ENCODE results near the gene DCC. TPM values are rescaled to one million over a fixed set of nuclear protein-coding genes. Genes with fewer than 3 reads are reported as not detected.

DCC gene
- total RNA-seq, 1 experiment from 2014 or later: not detected

- H3K9me3 Mint-ChIP-seq (ENCODE audit: unreplicated experiment): peaks cover 16% of the 10 kb centered on the region
These were observed 698.6 kb downstream of the DCC start for GRCh38 chr18:53038608-53039007.

GRCh38 chr18:53040286-53040685 is 700.3 kb downstream of the DCC start:
- DNase-seq (ENCODE audit: unreplicated experiment): no peak
- intact Hi-C loops (cut with micrococcal nuclease): no loop called here
- TF ChIP-seq CTCF (IDR thresholded peaks at IDR 0.05; ENCODE audit: unreplicated experiment): no peak
- Mint-ChIP-seq H3K9me3 (ENCODE audit: unreplicated experiment) (peaks cover 16% of the 10 kb centered on the region), H3K27me3 (ENCODE audit: insufficient read depth, unreplicated experiment) (no peaks in the 10 kb centered on the region), H3K36me3 (ENCODE audit: insufficient read depth, unreplicated experiment) (no peaks in the 10 kb centered on the region), H3K4me1 (ENCODE audit: insufficient read depth, unreplicated experiment) (no peaks in the 10 kb centered on the region), H3K27ac (ENCODE audit: low read depth, unreplicated experiment) (no peak overlapping the region), H3K4me3 (ENCODE audit: unreplicated experiment) (no peak overlapping the region)
- POLR2A ChIA-PET: no interaction called here
- CTCF ChIA-PET: interaction anchor here (0.7 kb wide), 1 partner anchor 14 kb away, joined by 3 read pairs; no protein-coding TSS in a partner anchor
- no TSS peak for BruUV-seq (replicated peaks)

More at GRCh38 chr18:53038608-53039007, 698.6 kb downstream of the DCC start:
- no peak for DNase-seq (ENCODE audit: unreplicated experiment)
- no peak for TF ChIP-seq CTCF (IDR thresholded peaks at IDR 0.05; ENCODE audit: unreplicated experiment)
- Mint-ChIP-seq H3K4me3 (ENCODE audit: unreplicated experiment) (no peak overlapping the region), H3K27me3 (ENCODE audit: insufficient read depth, unreplicated experiment) (no peaks in the 10 kb centered on the region), H3K4me1 (ENCODE audit: insufficient read depth, unreplicated experiment) (no peaks in the 10 kb centered on the region), H3K36me3 (ENCODE audit: insufficient read depth, unreplicated experiment) (no peaks in the 10 kb centered on the region), H3K27ac (ENCODE audit: low read depth, unreplicated experiment) (no peak overlapping the region)
- POLR2A ChIA-PET: interaction anchor here (1.3 kb wide), 1 partner anchor 11 kb away, joined by 3 read pairs; no protein-coding TSS in a partner anchor
- intact Hi-C loops (cut with micrococcal nuclease): no loop called here
- BruUV-seq (replicated peaks): no TSS peak
- CTCF ChIA-PET: no interaction called here

GRCh38 chr18:53056064-53056463 is 716.1 kb downstream of the DCC start:
- Mint-ChIP-seq H3K9me3 (ENCODE audit: unreplicated experiment) (peaks cover 38% of the 10 kb centered on the region), H3K27ac (ENCODE audit: low read depth, unreplicated experiment) (no peak overlapping the region), H3K4me1 (ENCODE audit: insufficient read depth, unreplicated experiment) (no peaks in the 10 kb centered on the region), H3K36me3 (ENCODE audit: insufficient read depth, unreplicated experiment) (no peaks in the 10 kb centered on the region), H3K4me3 (ENCODE audit: unreplicated experiment) (no peak overlapping the region), H3K27me3 (ENCODE audit: insufficient read depth, unreplicated experiment) (no peaks in the 10 kb centered on the region)
- intact Hi-C loops (cut with micrococcal nuclease): no loop called here
- BruUV-seq (replicated peaks): no TSS peak
- no peak for DNase-seq (ENCODE audit: unreplicated experiment)
- POLR2A ChIA-PET: no interaction called here
- CTCF ChIA-PET: no interaction called here
- TF ChIP-seq CTCF (IDR thresholded peaks at IDR 0.05; ENCODE audit: unreplicated experiment): no peak

- intact Hi-C loops (cut with micrococcal nuclease): no loop called here
- Mint-ChIP-seq H3K9me3 (ENCODE audit: unreplicated experiment) (peaks cover 23% of the 10 kb centered on the region), H3K4me1 (ENCODE audit: insufficient read depth, unreplicated experiment) (no peaks in the 10 kb centered on the region), H3K27ac (ENCODE audit: low read depth, unreplicated experiment) (no peak overlapping the region), H3K27me3 (ENCODE audit: insufficient read depth, unreplicated experiment) (no peaks in the 10 kb centered on the region), H3K4me3 (ENCODE audit: unreplicated experiment) (no peak overlapping the region), H3K36me3 (ENCODE audit: insufficient read depth, unreplicated experiment) (no peaks in the 10 kb centered on the region)
- no peak for TF ChIP-seq CTCF (IDR thresholded peaks at IDR 0.05; ENCODE audit: unreplicated experiment)
- BruUV-seq (replicated peaks): no TSS peak
- POLR2A ChIA-PET: no interaction called here
- no peak for DNase-seq (ENCODE audit: unreplicated experiment)
- CTCF ChIA-PET: no interaction called here
These were observed 730.8 kb downstream of the DCC start for GRCh38 chr18:53070788-53071187.

Data from MCF 10A (cell line).